SH-SY5Y (cell line): Measurements from ENCODE around the gene MANSC4.

Source experiments
- GATA2 ChIP-seq: IDR thresholded peaks from 2 replicates; pipeline ENCODE4 v1.6.1; 2011; ENCODE audit warnings: mild to moderate bottlenecking, low read depth, low read length
- GATA3 ChIP-seq: IDR thresholded peaks from 2 replicates; pipeline ENCODE4 v1.6.1; 2011; ENCODE audit warnings: low read depth, mild to moderate bottlenecking, low read length, moderate library complexity

Gene MANSC4

GRCh38 chr12:27810756-27811155 is 30.7 kb upstream of the MANSC4 start:
- TF ChIP-seq GATA2, result no peak
- TF ChIP-seq GATA3, result no peak

GRCh38 chr12:27808841-27809240 is 28.8 kb upstream of the MANSC4 start:
- TF ChIP-seq GATA2 (no peak), GATA3 (no peak)

- TF ChIP-seq GATA3, result no peak
- no peak for TF ChIP-seq GATA2
Observed at GRCh38 chr12:27807063-27807703, 27.1 kb upstream of the MANSC4 start.

- TF ChIP-seq GATA3, result no peak
Observed at GRCh38 chr12:27806259-27806658, 26.2 kb upstream of the MANSC4 start.

GRCh38 chr12:27805238-27805637 is 25.2 kb upstream of the MANSC4 start:
- TF ChIP-seq GATA2, result no peak
- TF ChIP-seq GATA3, result no peak

- TF ChIP-seq GATA2 (no peak), GATA3 (no peak)
Observed at GRCh38 chr12:27802936-27803335, 22.9 kb upstream of the MANSC4 start.

- no peak for TF ChIP-seq GATA2
- no peak for TF ChIP-seq GATA3
Observed at GRCh38 chr12:27802511-27802910, 22.5 kb upstream of the MANSC4 start.

- TF ChIP-seq GATA3, result no peak
- TF ChIP-seq GATA2, result no peak
Observed at GRCh38 chr12:27801630-27802029, 21.6 kb upstream of the MANSC4 start.

GRCh38 chr12:27800819-27801218 is 20.8 kb upstream of the MANSC4 start:
- TF ChIP-seq GATA2, result no peak
- no peak for TF ChIP-seq GATA3

GRCh38 chr12:27797301-27798025 is 17.4 kb upstream of the MANSC4 start:
- TF ChIP-seq GATA3, result no peak
- TF ChIP-seq GATA2, result no peak

GRCh38 chr12:27796128-27796527 is 16.1 kb upstream of the MANSC4 start:
- TF ChIP-seq GATA2 (no peak), GATA3 (no peak)

- no peak for TF ChIP-seq GATA2
- no peak for TF ChIP-seq GATA3
Observed at GRCh38 chr12:27794818-27795584, 15.0 kb upstream of the MANSC4 start.

- no peak for TF ChIP-seq GATA2
- TF ChIP-seq GATA3, result no peak
Observed at GRCh38 chr12:27790179-27790578, 10.1 kb upstream of the MANSC4 start.

- TF ChIP-seq GATA2 (no peak), GATA3 (no peak)
Observed at GRCh38 chr12:27787559-27787958, 7.5 kb upstream of the MANSC4 start.

- TF ChIP-seq GATA3 (no peak), GATA2 (no peak)
Observed at GRCh38 chr12:27785882-27786570, 6.0 kb upstream of the MANSC4 start.

GRCh38 chr12:27782481-27782880 is 2.4 kb upstream of the MANSC4 start:
- TF ChIP-seq GATA2 (no peak), GATA3 (no peak)
